HepG2 (cell line): ENCODE data around the gene TCFL5. TPM values are rescaled to one million over a fixed set of nuclear protein-coding genes. Genes with fewer than 3 reads are reported as not detected.

Experiments
- HNF1B ChIP-seq: sonication (generic); formaldehyde crosslinking; IDR thresholded peaks from 2 replicates; pipeline ENCODE4 v1.5.1; 2020; ENCODE audit warnings: mild to moderate bottlenecking, moderate library complexity, missing genetic modification reagents
- MAZ ChIP-seq, 2 experiments: sonication (generic) in 1 of 2; formaldehyde crosslinking in 1 of 2; IDR thresholded peaks; 2 replicates each; pipeline versions ENCODE4 v1.5.0 to v1.6.1; 2012 to 2020; ENCODE audit warnings: low read depth in 2 of 2, mild to moderate bottlenecking in 2 of 2, borderline replicate concordance in 1 of 2, improper control_type of control experiment in 1 of 2, low read length in 1 of 2, missing genetic modification reagents in 1 of 2, moderate library complexity in 1 of 2
- MTA1 ChIP-seq: sonication (generic); formaldehyde crosslinking; IDR thresholded peaks from 2 replicates; pipeline ENCODE4 v1.4.0; 2020; ENCODE audit warnings: missing genetic modification reagents, mild to moderate bottlenecking, borderline replicate concordance
- PHF8 ChIP-seq: sonication (generic); formaldehyde crosslinking; IDR thresholded peaks from 2 replicates; pipeline ENCODE4 v1.5.0; 2020; ENCODE audit warnings: missing genetic modification reagents
- POLR2A ChIP-seq, 2 experiments: IDR thresholded peaks; 2 replicates each; pipeline ENCODE4 v1.6.1; 2011; ENCODE audit warnings: low read depth in 2 of 2, low read length in 2 of 2, mild to moderate bottlenecking in 1 of 2, moderate library complexity in 1 of 2; ENCODE audit not compliant: insufficient read depth in 1 of 2
- SMC3 ChIP-seq: IDR thresholded peaks from 2 replicates; pipeline ENCODE4 v1.6.1; 2011; ENCODE audit warnings: low read length, improper control_type of control experiment
- SRF ChIP-seq: IDR thresholded peaks from 2 replicates; pipeline ENCODE4 v1.6.1; 2011; ENCODE audit warnings: mild to moderate bottlenecking, low read depth, low read length, moderate library complexity
- TP53 ChIP-seq: sonication (generic); formaldehyde crosslinking; conservative IDR thresholded peaks from 2 replicates; pipeline ENCODE4 v1.4.0; 2020; ENCODE audit warnings: missing genetic modification reagents
- ZBTB33 ChIP-seq: sonication (generic); formaldehyde crosslinking; IDR thresholded peaks from 2 replicates; pipeline ENCODE4 v1.4.0; 2020; ENCODE audit warnings: missing genetic modification reagents
- ZFY ChIP-seq: sonication (generic); formaldehyde crosslinking; IDR thresholded peaks from 2 replicates; pipeline ENCODE4 v1.4.0; 2020; ENCODE audit warnings: missing genetic modification reagents
- ZKSCAN1 ChIP-seq: fragments of 150-350 bp; IDR thresholded peaks from 2 replicates; pipeline ENCODE4 v1.6.1; 2014; ENCODE audit warnings: low read length
- ZNF225 ChIP-seq: sonication (generic); formaldehyde crosslinking; IDR thresholded peaks from 2 replicates; pipeline ENCODE4 v1.4.0; 2020; ENCODE audit warnings: mild to moderate bottlenecking, missing genetic modification reagents
- ZNF280B ChIP-seq: sonication (generic); formaldehyde crosslinking; IDR thresholded peaks from 2 replicates; pipeline ENCODE4 v1.5.0; 2020; ENCODE audit warnings: missing genetic modification reagents, mild to moderate bottlenecking, borderline replicate concordance
- ZNF3 ChIP-seq: IDR thresholded peaks from 2 replicates; pipeline ENCODE4 v1.7.0; 2017; ENCODE audit warnings: inconsistent platforms
- ZNF609 ChIP-seq: sonication (generic); formaldehyde crosslinking; IDR thresholded peaks from 2 replicates; pipeline ENCODE4 v1.4.0; 2020; ENCODE audit warnings: mild to moderate bottlenecking, missing genetic modification reagents, borderline replicate concordance
- ZNF768 ChIP-seq: sonication (generic); formaldehyde crosslinking; IDR thresholded peaks from 2 replicates; pipeline ENCODE4 v1.4.0; 2020; ENCODE audit warnings: missing genetic modification reagents
- ZNF770 ChIP-seq: sonication (generic); formaldehyde crosslinking; IDR thresholded peaks from 2 replicates; pipeline ENCODE4 v1.5.0; 2020; ENCODE audit warnings: mild to moderate bottlenecking, missing genetic modification reagents
- polyA plus RNA-seq, 8 experiments: library from polyadenylated mRNA; depleted of rRNA in 3 of 8; stranded (reverse) in 7 of 8; unstranded in 1 of 8; fragments of >200 nt; fragmentation: Illumina TruSeq in 4 of 8; extraction: Trizol in 4 of 8; gene quantifications; 2 replicates each; pipeline versions ENCODE4 v1.2.1 to v1.2.3, GENCODE V29; 2011 to 2016; ENCODE audit warnings: low read depth in 4 of 8, missing spikeins in 1 of 8, mixed read lengths in 1 of 8; ENCODE audit not compliant: insufficient read depth in 1 of 8
- total RNA-seq, 5 experiments: library from RNA; depleted of rRNA; stranded (reverse); fragments of >200 nt; fragmentation: Illumina TruSeq; extraction: Trizol; gene quantifications; 2 replicates each; pipeline ENCODE4 v1.2.3, GENCODE V29; 2016; ENCODE audit warnings: low read depth in 1 of 5

TCFL5 gene
- total and polyA plus RNA-seq, 2 of the 13 experiments (the other 11 are each of a cell fraction or from before 2014, with no cell fraction given), result 14.8 to 20.0 TPM

GRCh38 chr20:62893700-62894099, 32.1 kb upstream of the TCFL5 start (continued):
- TF ChIP-seq ZNF280B (CRISPR knock-in tag) (0 out of 2 replicates have a peak, but pooled peaks have one; percentile 23), ZBTB33 (peak; percentile 30; the same call in 1 of the 2 replicates), SRF (no peak), ZNF768 (peak; percentile 43; the same call in 1 of the 2 replicates), POLR2A (IDR thresholded peaks at IDR 0.05; ENCODE audit: insufficient read depth in 1 of 2, low read depth in 2 of 2, low read length in 2 of 2) (0 out of 4 replicates have a peak, but pooled peaks of 1 of the 2 experiments have one; percentile 13), SMC3 (0 out of 2 replicates have a peak, but pooled peaks have one; percentile 12), TP53 (CRISPR knock-in tag) (no peak), ZNF225 (CRISPR knock-in tag) (peak; percentile 59; the same call in 1 of the 2 replicates), ZFY (CRISPR knock-in tag) (no peak), PHF8 (CRISPR knock-in tag) (0 out of 2 replicates have a peak, but pooled peaks have one; percentile 5), ZNF770 (CRISPR knock-in tag) (no peak), MAZ (IDR thresholded peaks at IDR 0.05; ENCODE audit: borderline replicate concordance, low read depth, low read length) (no peak), MAZ (CRISPR knock-in tag; IDR thresholded peaks at IDR 0.05; ENCODE audit: low read depth) (0 out of 2 replicates have a peak, but pooled peaks have one; percentile 23), HNF1B (0 out of 2 replicates have a peak, but pooled peaks have one; percentile 26), ZNF3 (CRISPR knock-in tag) (no peak), ZKSCAN1 (no peak), MTA1 (peak; percentile 46; the same call in 1 of the 2 replicates), ZNF609 (CRISPR knock-in tag) (0 out of 2 replicates have a peak, but pooled peaks have one; percentile 41)
